Endothelial cell of umbilical vein (primary cell): Measurements from ENCODE around the gene PSMC1.

ENCODE experiments used
- EZH2 ChIP-seq: IDR thresholded peaks from 2 replicates; pipeline ENCODE4 v1.6.1; 2012; ENCODE audit warnings: borderline replicate concordance, low read depth, mild to moderate bottlenecking, moderate library complexity, low read length, inconsistent platforms; ENCODE audit not compliant: severe bottlenecking
- FOS ChIP-seq: IDR thresholded peaks from 2 replicates; pipeline ENCODE4 v1.6.1; 2011; ENCODE audit warnings: mild to moderate bottlenecking, low read length, moderate library complexity, borderline replicate concordance; ENCODE audit not compliant: insufficient read depth
- GATA2 ChIP-seq: IDR thresholded peaks from 2 replicates; pipeline ENCODE4 v1.7.0; 2011; ENCODE audit warnings: low read depth, mild to moderate bottlenecking, moderate library complexity, mixed read lengths, low read length; ENCODE audit not compliant: insufficient read length, insufficient read depth
- JUN ChIP-seq: IDR thresholded peaks from 2 replicates; pipeline ENCODE4 v1.6.1; 2011; ENCODE audit warnings: borderline replicate concordance, low read depth; ENCODE audit not compliant: insufficient read length, insufficient read depth
- MYC ChIP-seq: IDR thresholded peaks from one replicate; pipeline ENCODE4 v1.6.1; 2011; ENCODE audit warnings: mild to moderate bottlenecking, low read depth, low read length
- POLR2A ChIP-seq: IDR thresholded peaks from 2 replicates; pipeline ENCODE4 v1.6.1; 2012; ENCODE audit warnings: low read depth, mild to moderate bottlenecking, control low read depth, low read length
- POLR2AphosphoS5 ChIP-seq: IDR thresholded peaks from 2 replicates; pipeline ENCODE4 v1.6.1; 2012; ENCODE audit warnings: low read depth, mild to moderate bottlenecking, control low read depth, low read length, moderate library complexity; ENCODE audit not compliant: insufficient read depth
- TF ChIP-seq, protein P1 (sequence below), 2 donors: IDR thresholded peaks; 1 replicate in 1 of 2; 2 replicates in 1 of 2; pipeline ENCODE4 v1.5.1; 2011; ENCODE audit warnings: low read length in 2 of 2, mild to moderate bottlenecking in 2 of 2, moderate library complexity in 2 of 2, control low read depth in 1 of 2, inconsistent platforms in 1 of 2, low read depth in 1 of 2; ENCODE audit not compliant: insufficient read depth in 1 of 2; ENCODE audit errors: extremely low read depth in 1 of 2
- TF ChIP-seq, protein P2 (sequence below): IDR thresholded peaks from 2 replicates; pipeline ENCODE4 v1.6.1; 2011; ENCODE audit not compliant: insufficient read depth, insufficient read length

DNA sequence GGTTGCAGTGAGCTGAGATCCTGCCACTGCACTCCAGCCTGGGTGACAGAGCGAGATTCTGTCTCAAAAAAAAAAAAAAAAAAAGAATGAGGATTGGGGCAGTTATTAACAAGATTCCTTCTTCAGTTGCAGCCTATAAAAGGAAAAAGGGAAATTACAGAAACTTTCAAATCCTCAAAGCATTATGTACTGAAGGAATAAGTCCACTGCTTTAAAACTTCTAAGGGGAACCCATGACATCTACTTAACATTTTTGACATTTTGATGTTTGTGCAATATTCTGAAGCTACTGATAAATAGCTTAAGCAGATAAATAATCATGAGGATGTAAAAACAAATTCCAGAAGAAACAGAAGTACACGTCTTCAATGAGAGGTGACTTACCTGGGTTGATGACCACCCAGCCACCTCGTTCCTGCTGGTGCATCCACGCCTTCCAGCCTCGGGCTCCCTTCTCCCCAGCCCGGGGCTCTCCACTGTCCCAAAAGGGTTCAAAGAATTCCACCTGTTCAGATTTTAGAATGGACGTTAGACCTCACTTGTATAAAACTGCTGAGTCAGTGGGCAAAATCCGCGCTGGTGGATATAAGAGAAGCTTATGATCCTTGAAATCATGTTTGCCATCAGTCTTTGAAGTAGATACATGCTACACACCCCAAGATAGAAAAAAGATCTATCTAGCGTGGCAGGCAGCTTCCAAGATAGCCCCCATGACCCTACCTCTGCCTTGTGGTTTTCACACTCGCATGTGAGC lies 41.7 kb downstream of the PSMC1 start:
- TF ChIP-seq, protein P1, sequence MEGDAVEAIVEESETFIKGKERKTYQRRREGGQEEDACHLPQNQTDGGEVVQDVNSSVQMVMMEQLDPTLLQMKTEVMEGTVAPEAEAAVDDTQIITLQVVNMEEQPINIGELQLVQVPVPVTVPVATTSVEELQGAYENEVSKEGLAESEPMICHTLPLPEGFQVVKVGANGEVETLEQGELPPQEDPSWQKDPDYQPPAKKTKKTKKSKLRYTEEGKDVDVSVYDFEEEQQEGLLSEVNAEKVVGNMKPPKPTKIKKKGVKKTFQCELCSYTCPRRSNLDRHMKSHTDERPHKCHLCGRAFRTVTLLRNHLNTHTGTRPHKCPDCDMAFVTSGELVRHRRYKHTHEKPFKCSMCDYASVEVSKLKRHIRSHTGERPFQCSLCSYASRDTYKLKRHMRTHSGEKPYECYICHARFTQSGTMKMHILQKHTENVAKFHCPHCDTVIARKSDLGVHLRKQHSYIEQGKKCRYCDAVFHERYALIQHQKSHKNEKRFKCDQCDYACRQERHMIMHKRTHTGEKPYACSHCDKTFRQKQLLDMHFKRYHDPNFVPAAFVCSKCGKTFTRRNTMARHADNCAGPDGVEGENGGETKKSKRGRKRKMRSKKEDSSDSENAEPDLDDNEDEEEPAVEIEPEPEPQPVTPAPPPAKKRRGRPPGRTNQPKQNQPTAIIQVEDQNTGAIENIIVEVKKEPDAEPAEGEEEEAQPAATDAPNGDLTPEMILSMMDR (IDR thresholded peaks at IDR 0.05; ENCODE audit: extremely low read depth in 1 of 2, insufficient read depth in 1 of 2, low read depth in 1 of 2, low read length in 2 of 2), result no peak
- no peak for TF ChIP-seq GATA2
- no peak for TF ChIP-seq EZH2
- TF ChIP-seq, protein P2, sequence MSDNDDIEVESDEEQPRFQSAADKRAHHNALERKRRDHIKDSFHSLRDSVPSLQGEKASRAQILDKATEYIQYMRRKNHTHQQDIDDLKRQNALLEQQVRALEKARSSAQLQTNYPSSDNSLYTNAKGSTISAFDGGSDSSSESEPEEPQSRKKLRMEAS, result no peak
- TF ChIP-seq POLR2AphosphoS5, result no peak
- TF ChIP-seq POLR2A, result no peak
- no peak for TF ChIP-seq JUN
- no peak for TF ChIP-seq FOS
- no peak for TF ChIP-seq MYC
